Spleen (tissue), 11 donors: ENCODE measurements around the gene RSAD2. TPM values are rescaled to one million over a fixed set of nuclear protein-coding genes. Genes with fewer than 3 reads are reported as not detected.

Experiments used
- DNase-seq: peaks from one replicate; pipeline ENCODE4 v3.0.0-alpha.2; 2020
- H3K27ac ChIP-seq, 8 donors: fragments of 200-600 bp; sonication (generic) in 7 of 8; 1 replicate in 4 of 8; 2 replicates in 4 of 8; pipeline versions ENCODE4 v1.5.0 to v1.8.0; 2016 to 2021; ENCODE audit warnings: inconsistent platforms in 4 of 8, mild to moderate bottlenecking in 4 of 8, moderate library complexity in 1 of 8
- H3K27me3 ChIP-seq, 7 donors: fragments of 200-600 bp; sonication (generic) in 6 of 7; replicated peaks in 1 of 7; 1 replicate in 4 of 7; 2 replicates in 3 of 7; pipeline versions ENCODE4 v1.5.0 to v1.8.0; 2016 to 2021; ENCODE audit warnings: inconsistent platforms in 3 of 7, mild to moderate bottlenecking in 1 of 7
- H3K36me3 ChIP-seq, 6 donors: fragments of 200-600 bp; sonication (generic) in 5 of 6; 1 replicate in 4 of 6; 2 replicates in 2 of 6; pipeline versions ENCODE4 v1.5.0 to v1.8.0; 2016 to 2021; ENCODE audit warnings: inconsistent platforms in 2 of 6
- H3K4me1 ChIP-seq, 6 donors: fragments of 200-600 bp; sonication (generic) in 5 of 6; 1 replicate in 3 of 6; 2 replicates in 3 of 6; pipeline versions ENCODE4 v1.5.0 to v1.8.0; 2016 to 2021; ENCODE audit warnings: inconsistent platforms in 3 of 6
- H3K4me3 ChIP-seq, 8 donors: fragments of 200-600 bp; sonication (generic) in 7 of 8; 1 replicate in 4 of 8; 2 replicates in 4 of 8; pipeline versions ENCODE4 v1.5.0 to v1.8.0; 2016 to 2021; ENCODE audit warnings: inconsistent platforms in 4 of 8, mild to moderate bottlenecking in 4 of 8, moderate library complexity in 2 of 8
- H3K9me3 ChIP-seq, 8 donors: fragments of 200-600 bp; sonication (generic) in 7 of 8; 1 replicate in 4 of 8; 2 replicates in 4 of 8; pipeline versions ENCODE4 v1.5.0 to v1.8.0; 2016 to 2021; ENCODE audit warnings: inconsistent platforms in 4 of 8
- POLR2A ChIP-seq, 3 donors: fragments of 450-650 bp; IDR thresholded peaks; one replicate each; pipeline ENCODE4 v1.5.1; 2017; ENCODE audit warnings: antibody characterized with exemption in 3 of 3, mild to moderate bottlenecking in 1 of 3
- POLR2AphosphoS5 ChIP-seq, 3 donors: sonication (generic); formaldehyde crosslinking; IDR thresholded peaks; one replicate each; pipeline ENCODE4 v1.5.1; 2017; ENCODE audit warnings: antibody characterized with exemption in 3 of 3
- WGBS, 5 donors: extraction: QIAGEN DNeasy Blood & Tissue Kit in 3 of 5; methylation state at CpG; one replicate each; pipeline versions ENCODE4 v1.1.5 to v1.1.7; 2013 to 2018; 5-methylcytosine and 5-hydroxymethylcytosine counted together
- intact Hi-C: fragments of 100-400 bp; cut with DNase I; formaldehyde crosslinking; loops from one replicate; pipeline ENCODE4 v1.15.0; 2023; ENCODE audit warnings: low total_unique reads
- polyA plus RNA-seq, 3 donors: library from polyadenylated mRNA; stranded (reverse); fragments of 200-250 nt; gene quantifications; one replicate each; pipeline ENCODE4 v1.2.1, GENCODE V29; 2013
- total RNA-seq, 7 donors: library from RNA; depleted of rRNA in 3 of 7; stranded (reverse); fragments of >200 nt in 3 of 7; fragmentation: NEBNext Ultra II Directional in 4 of 7; extraction: Animal tissue kit (Norgen Biotek cat#: 25700) in 4 of 7; gene quantifications; one replicate each; pipeline versions ENCODE4 v1.1.0 to v1.2.1, GENCODE V29; 2016 to 2021
- TF ChIP-seq, protein P1 (sequence below), 11 experiments: fragments of 200-600 bp in 7 of 11; fragments of 450-650 bp in 4 of 11; sonication (generic) in 4 of 11; IDR thresholded peaks in 8 of 11; conservative IDR thresholded peaks in 3 of 11; 1 replicate in 7 of 11; 2 replicates in 4 of 11; pipeline versions ENCODE4 v1.4.0 to v1.8.0; 2016 to 2021; ENCODE audit warnings: antibody characterized with exemption in 11 of 11, inconsistent platforms in 4 of 11, mild to moderate bottlenecking in 1 of 11
- donor health status: healthy with polysubstance abuse.
- donor health status: DM: no; HTN: no; CAD: no; lungs with moderate emphysema.
- donor health status: DM: no; HTN: no; CAD: no.
- donor health status: Bipolar disorder and iron deficiency.
- donor health status: healthy.
- donor health status: DM: no; HTN: no; CAD: no.
- donor health status: DM: yes; HTN: yes; CAD: no.

Gene RSAD2
- total and polyA plus RNA-seq, 10 donors: 2.1 to 18.6 (median 9.0) TPM

GRCh38 chr2:6878549-6878948, 972 bp downstream of the RSAD2 start:
- Histone ChIP-seq H3K9me3 (peaks cover 0 to 8% (median 0%) of the 10 kb centered on the region in 8 donors), H3K4me1 (peaks cover 17 to 76% (median 41%) of the 10 kb centered on the region in 6 donors), H3K27ac (peak overlapping the region in 1 of 8 donors; percentile 77), H3K36me3 (no peaks in the 10 kb centered on the region), H3K4me3 (peak overlapping the region in 3 of 8 donors; percentile 52 to 69 (median 52)), H3K27me3 (no peaks in the 10 kb centered on the region)
- 24 to 32% (median 28%) methylated on average over 4 of the region's 4 CpGs for WGBS, 5 donors
- no peak for DNase-seq
- TF ChIP-seq POLR2A (IDR thresholded peaks at IDR 0.05): no peak
- TF ChIP-seq, protein P1, sequence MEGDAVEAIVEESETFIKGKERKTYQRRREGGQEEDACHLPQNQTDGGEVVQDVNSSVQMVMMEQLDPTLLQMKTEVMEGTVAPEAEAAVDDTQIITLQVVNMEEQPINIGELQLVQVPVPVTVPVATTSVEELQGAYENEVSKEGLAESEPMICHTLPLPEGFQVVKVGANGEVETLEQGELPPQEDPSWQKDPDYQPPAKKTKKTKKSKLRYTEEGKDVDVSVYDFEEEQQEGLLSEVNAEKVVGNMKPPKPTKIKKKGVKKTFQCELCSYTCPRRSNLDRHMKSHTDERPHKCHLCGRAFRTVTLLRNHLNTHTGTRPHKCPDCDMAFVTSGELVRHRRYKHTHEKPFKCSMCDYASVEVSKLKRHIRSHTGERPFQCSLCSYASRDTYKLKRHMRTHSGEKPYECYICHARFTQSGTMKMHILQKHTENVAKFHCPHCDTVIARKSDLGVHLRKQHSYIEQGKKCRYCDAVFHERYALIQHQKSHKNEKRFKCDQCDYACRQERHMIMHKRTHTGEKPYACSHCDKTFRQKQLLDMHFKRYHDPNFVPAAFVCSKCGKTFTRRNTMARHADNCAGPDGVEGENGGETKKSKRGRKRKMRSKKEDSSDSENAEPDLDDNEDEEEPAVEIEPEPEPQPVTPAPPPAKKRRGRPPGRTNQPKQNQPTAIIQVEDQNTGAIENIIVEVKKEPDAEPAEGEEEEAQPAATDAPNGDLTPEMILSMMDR (IDR thresholded peaks at IDR 0.05 in 8 of 11, conservative IDR thresholded peaks at IDR 0.05 in 3 of 11): no peak
- TF ChIP-seq POLR2AphosphoS5 (IDR thresholded peaks at IDR 0.05): no peak
- intact Hi-C loops: no loop called here

GRCh38 chr2:6879011-6879410, 1.4 kb downstream of the RSAD2 start:
- peaks cover 17 to 78% (median 41%) of the 10 kb centered on the region in 6 donors for H3K4me1 ChIP-seq
- TF ChIP-seq, protein P1 (IDR thresholded peaks at IDR 0.05 in 8 of 11, conservative IDR thresholded peaks at IDR 0.05 in 3 of 11): no peak
- no peak for TF ChIP-seq POLR2A (IDR thresholded peaks at IDR 0.05)
- no peak for TF ChIP-seq POLR2AphosphoS5 (IDR thresholded peaks at IDR 0.05)
- H3K27me3 ChIP-seq: no peaks in the 10 kb centered on the region
- peaks cover 0 to 5% (median 0%) of the 10 kb centered on the region in 8 donors for H3K9me3 ChIP-seq
- 68 to 82% (median 75%) methylated on average over 2 of the region's 2 CpGs for WGBS, 5 donors
- DNase-seq: no peak
- intact Hi-C loops: no loop called here
- no peak overlapping the region for H3K27ac ChIP-seq
- no peaks in the 10 kb centered on the region for H3K36me3 ChIP-seq
- H3K4me3 ChIP-seq: peak overlapping the region in 3 of 8 donors; percentile 52 to 69 (median 52)

- DNase-seq: no peak
- Histone ChIP-seq H3K27me3 (no peaks in the 10 kb centered on the region), H3K9me3 (no peaks in the 10 kb centered on the region), H3K4me1 (peaks cover 17 to 78% (median 41%) of the 10 kb centered on the region in 6 donors), H3K4me3 (peak overlapping the region in 1 of 8 donors; percentile 5), H3K36me3 (no peaks in the 10 kb centered on the region), H3K27ac (peak overlapping the region in 6 of 8 donors; percentile 4 to 54 (median 36))
- TF ChIP-seq, protein P1 (IDR thresholded peaks at IDR 0.05 in 8 of 11, conservative IDR thresholded peaks at IDR 0.05 in 3 of 11): no peak
- TF ChIP-seq POLR2AphosphoS5 (IDR thresholded peaks at IDR 0.05) (no peak), POLR2A (IDR thresholded peaks at IDR 0.05) (no peak)
- WGBS, 5 donors: 26 to 57% (median 42%) methylated on average over 2 of the region's 2 CpGs
- intact Hi-C loops: no loop called here
These were observed 2.7 kb downstream of the RSAD2 start for GRCh38 chr2:6880200-6880733.

DNA sequence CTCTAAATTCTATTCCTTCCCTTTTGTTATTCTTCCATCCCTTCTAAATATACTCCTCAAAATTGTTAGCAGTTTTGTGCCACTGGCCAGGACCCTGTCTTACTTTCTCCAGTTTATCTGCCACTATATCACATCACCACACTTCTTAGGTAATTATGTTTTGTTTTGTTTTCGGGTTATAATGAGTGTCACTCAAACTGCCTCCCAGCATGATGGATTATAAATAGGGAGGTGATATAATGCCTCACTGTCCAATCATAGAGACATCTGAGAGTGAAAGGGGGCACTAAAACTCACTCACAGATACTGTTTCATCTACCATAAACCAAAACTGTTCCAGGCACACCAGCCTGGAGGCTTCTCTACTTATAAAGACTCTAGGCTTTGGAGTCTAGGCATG, 3.5 kb downstream of the RSAD2 start:
- DNase-seq: no peak
- H3K27ac ChIP-seq: no peak overlapping the region
- no peaks in the 10 kb centered on the region for H3K36me3 ChIP-seq
- 80 to 89% (median 86%) methylated on average over 1 of the region's 1 CpG for WGBS, 5 donors
- intact Hi-C loops: no loop called here
- peaks cover 17 to 77% (median 41%) of the 10 kb centered on the region in 6 donors for H3K4me1 ChIP-seq
- H3K27me3 ChIP-seq: no peaks in the 10 kb centered on the region
- H3K9me3 ChIP-seq: no peaks in the 10 kb centered on the region
- no peak overlapping the region for H3K4me3 ChIP-seq
- TF ChIP-seq POLR2A (IDR thresholded peaks at IDR 0.05): no peak
- TF ChIP-seq, protein P1 (IDR thresholded peaks at IDR 0.05 in 8 of 11, conservative IDR thresholded peaks at IDR 0.05 in 3 of 11): no peak
- TF ChIP-seq POLR2AphosphoS5 (IDR thresholded peaks at IDR 0.05): no peak
